ENCODE data around the gene LRMDA.

DNA sequence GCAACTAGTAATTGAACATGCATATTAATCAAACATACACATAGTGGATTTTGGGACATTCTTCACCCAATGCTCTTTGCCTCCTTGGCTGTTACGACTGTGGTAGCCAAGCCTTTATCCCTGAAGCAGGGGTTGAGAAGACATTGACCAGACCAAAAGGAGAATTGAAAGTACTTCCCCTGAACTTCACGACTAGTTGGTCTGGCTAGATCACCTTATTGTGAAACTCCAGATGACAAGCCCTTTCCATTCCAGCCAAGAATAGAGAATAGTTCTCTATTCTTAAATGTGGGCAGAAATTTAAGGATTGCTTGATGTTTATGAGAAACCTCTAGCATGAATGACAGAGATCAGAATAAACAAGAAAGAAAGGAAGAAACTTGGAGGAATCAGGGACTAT, 97.0 kb downstream of the LRMDA start:
- TF ChIP-seq CTCF (IDR thresholded peaks at IDR 0.05), result no peak
- TF ChIP-seq POLR2A (IDR thresholded peaks at IDR 0.05), result no peak
